ENCODE results near the gene MIEN1. TPM values are rescaled to one million over a fixed set of nuclear protein-coding genes. Genes with fewer than 3 reads are reported as not detected.

The MIEN1 gene
- total RNA-seq, 4 donors from 2014 or later: 99.3 to 215 (median 109) TPM

GRCh38 chr17:39761861-39762496, 31.6 kb upstream of the MIEN1 start:
- Histone ChIP-seq H3K27ac (no peak overlapping the region), H3K9me3 (no peaks in the 10 kb centered on the region), H3K36me3 (no peaks in the 10 kb centered on the region), H3K4me3 (no peak overlapping the region), H3K4me1 (no peaks in the 10 kb centered on the region), H3K27me3 (peaks cover 17% of the 10 kb centered on the region)
- DNase-seq: no peak
- intact Hi-C loops (cut with DNase I; ENCODE audit: low total_unique reads) (no loop called here), in situ Hi-C loops (cut with MboI; ENCODE audit: low pct_ligation_motif_present in 1 of 4, low pct_unique_long_range_greater_than_20kb in 1 of 4, low sequenced_read_pairs in 3 of 4) (no loop called here)
- TF ChIP-seq POLR2A (IDR thresholded peaks at IDR 0.05): no peak
- TF ChIP-seq CTCF (IDR thresholded peaks at IDR 0.05): no peak
- no peak for TF ChIP-seq POLR2AphosphoS5 (IDR thresholded peaks at IDR 0.05)
- TF ChIP-seq EP300 (IDR thresholded peaks at IDR 0.05; ENCODE audit: low read depth): no peak
- 80 to 91% methylated on average over 1 to 7 of the region's 10 CpGs for WGBS, 2 donors (ENCODE audit: low coverage in 1 of 2)

- no peak for DNase-seq
- in situ Hi-C loops (cut with MboI; ENCODE audit: low pct_ligation_motif_present in 1 of 4, low pct_unique_long_range_greater_than_20kb in 1 of 4, low sequenced_read_pairs in 3 of 4): loop anchor here in 2 of 4 donors (10.0 kb wide), 2 partner anchors 134 to 144 kb away; partner anchors contain the start of gene PPP1R1B (in 1 of the 2)
- peaks cover 17% of the 10 kb centered on the region for H3K27me3 ChIP-seq
- H3K4me1 ChIP-seq: peaks cover 0 to 8% (median 7%) of the 10 kb centered on the region in 4 donors
- intact Hi-C loops (cut with DNase I; ENCODE audit: low total_unique reads): loop anchor here (10.0 kb wide), 1 partner anchor 124 kb away; the partner anchor contains the start of gene STARD3
- 78% methylated on average over 5 of the region's 5 CpGs; no CpG with 5 or more reads in 1 of the 2 donors for WGBS, 2 donors (ENCODE audit: low coverage in 1 of 2)
- H3K4me3 ChIP-seq: no peak overlapping the region
- TF ChIP-seq CTCF (IDR thresholded peaks at IDR 0.05): no peak
- no peak for TF ChIP-seq EP300 (IDR thresholded peaks at IDR 0.05; ENCODE audit: low read depth)
- TF ChIP-seq POLR2AphosphoS5 (IDR thresholded peaks at IDR 0.05): no peak
- no peak for TF ChIP-seq POLR2A (IDR thresholded peaks at IDR 0.05)
- H3K9me3 ChIP-seq: no peaks in the 10 kb centered on the region
- peak overlapping the region in 1 of 4 donors; percentile 7 for H3K27ac ChIP-seq
- no peaks in the 10 kb centered on the region for H3K36me3 ChIP-seq
These were observed 28.9 kb upstream of the MIEN1 start for GRCh38 chr17:39759204-39759603.

- Histone ChIP-seq H3K36me3 (no peaks in the 10 kb centered on the region), H3K4me3 (no peak overlapping the region), H3K27me3 (peaks cover 17% of the 10 kb centered on the region), H3K4me1 (peaks cover 4 to 16% (median 13%) of the 10 kb centered on the region in 4 donors), H3K9me3 (no peaks in the 10 kb centered on the region), H3K27ac (peak overlapping the region in 2 of 4 donors; percentile 40 to 98)
- WGBS, 2 donors (ENCODE audit: low coverage in 1 of 2): 59 to 83% methylated on average over 7 to 12 of the region's 12 CpGs
- TF ChIP-seq POLR2A (IDR thresholded peaks at IDR 0.05): no peak
- no peak for TF ChIP-seq EP300 (IDR thresholded peaks at IDR 0.05; ENCODE audit: low read depth)
- TF ChIP-seq POLR2AphosphoS5 (IDR thresholded peaks at IDR 0.05): no peak
- no peak for TF ChIP-seq CTCF (IDR thresholded peaks at IDR 0.05)
- DNase-seq: peak; percentile 26
- in situ Hi-C loops (cut with MboI; ENCODE audit: low pct_ligation_motif_present in 1 of 4, low pct_unique_long_range_greater_than_20kb in 1 of 4, low sequenced_read_pairs in 3 of 4): loop anchor here in 2 of 4 donors (10.0 kb wide), 2 partner anchors 133 to 143 kb away; partner anchors contain the start of gene PPP1R1B (in 1 of the 2)
- intact Hi-C loops (cut with DNase I; ENCODE audit: low total_unique reads): loop anchor here (10.0 kb wide), 1 partner anchor 123 kb away; the partner anchor contains the start of gene STARD3
These were observed 27.9 kb upstream of the MIEN1 start for GRCh38 chr17:39757931-39758873.

All from transverse colon (tissue), 4 donors.